GM19452 (cell line): Measurements from ENCODE around the gene KDM7A.

Source experiments
- ATAC-seq: cut with Tn5 transposase; IDR thresholded peaks from one replicate; pipeline ENCODE4 v1.9.1; 2021; ENCODE audit not compliant: unreplicated experiment

KDM7A gene

DNA sequence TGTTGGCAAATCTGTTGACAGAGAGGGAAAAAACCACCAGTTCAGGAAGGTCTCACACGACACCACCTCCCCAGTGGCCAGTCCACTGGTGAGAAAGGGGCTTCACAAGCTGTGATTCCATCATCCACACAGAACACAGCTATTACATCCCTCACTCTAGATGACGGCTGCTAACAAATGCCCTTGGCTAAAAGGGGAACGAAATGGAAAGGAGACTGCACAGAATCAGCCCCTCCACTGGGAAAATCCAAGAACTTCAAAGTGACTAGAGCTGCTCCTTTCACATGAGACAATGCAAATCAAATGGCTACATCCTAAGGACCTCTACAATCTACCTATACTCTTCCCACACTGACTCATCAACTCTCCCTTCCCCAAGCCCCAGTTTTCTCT lies 119.6 kb downstream of the KDM7A start:
- ATAC-seq, result no peak

DNA sequence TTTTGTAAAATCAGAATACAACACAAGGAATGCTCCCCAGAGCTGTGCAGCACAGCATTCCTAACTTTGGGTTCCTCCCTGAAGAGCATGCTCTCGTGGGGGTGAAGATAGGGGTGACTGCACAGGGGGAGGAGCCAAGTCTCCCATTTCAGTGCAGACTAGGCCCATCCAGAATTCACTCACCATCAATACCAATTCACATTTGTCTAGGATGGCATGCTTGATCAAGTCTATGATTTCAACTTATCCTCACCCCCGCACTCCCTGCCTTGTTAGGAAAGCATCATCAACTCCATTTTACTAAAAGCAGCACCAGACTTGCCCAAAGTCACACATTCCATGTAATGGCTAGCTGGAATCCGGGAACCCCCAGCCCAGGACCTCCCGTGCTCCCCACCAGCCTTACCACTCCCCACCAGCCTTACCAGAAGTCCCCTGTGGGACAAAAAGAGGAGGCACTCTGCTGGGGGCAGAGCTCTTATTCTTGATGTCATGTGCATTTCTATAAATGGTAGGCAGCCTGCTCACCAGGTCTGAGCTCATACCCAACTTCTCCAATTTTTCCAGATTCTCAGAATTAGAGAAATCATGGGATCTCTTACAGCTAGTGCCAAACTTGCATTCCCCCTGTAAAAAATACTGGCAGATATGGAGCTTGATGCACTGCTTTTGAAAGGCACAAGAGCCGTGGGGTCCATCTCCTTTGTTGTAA lies 120.2 kb downstream of the KDM7A start:
- no peak for ATAC-seq

GRCh38 chr7:140055833-140056232 lies 121.0 kb downstream of the KDM7A start:
- no peak for ATAC-seq

DNA sequence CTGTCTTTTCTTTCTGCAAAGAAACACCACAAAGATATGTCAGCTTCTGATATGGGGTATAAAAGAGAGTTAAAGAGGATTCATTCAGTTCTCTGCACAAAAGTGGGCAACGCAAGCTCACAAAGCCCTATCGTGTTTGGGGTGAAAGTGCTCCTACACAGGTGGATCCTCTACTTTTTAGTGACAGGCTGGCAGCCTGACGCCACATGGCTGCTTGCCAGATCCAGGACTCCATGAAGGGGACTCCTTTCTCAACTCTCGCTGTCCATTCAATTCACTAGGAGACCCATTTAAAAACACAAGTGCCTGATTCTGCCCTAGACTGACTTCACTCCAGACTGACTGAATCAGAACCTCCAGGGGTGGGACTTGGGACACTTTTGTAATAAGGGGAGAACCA lies 122.0 kb downstream of the KDM7A start:
- ATAC-seq, result no peak

- ATAC-seq, result peak; percentile 90
These were observed 122.8 kb downstream of the KDM7A start for GRCh38 chr7:140053812-140054539.

- ATAC-seq, result no peak
These were observed 125.0 kb downstream of the KDM7A start for GRCh38 chr7:140051820-140052219.

- no peak for ATAC-seq
These were observed 126.7 kb downstream of the KDM7A start for GRCh38 chr7:140050100-140050499.

- ATAC-seq, result no peak
These were observed 127.3 kb downstream of the KDM7A start for GRCh38 chr7:140049339-140050024.

GRCh38 chr7:140048989-140049338 lies 127.8 kb downstream of the KDM7A start:
- no peak for ATAC-seq

- ATAC-seq, result no peak
These were observed 128.6 kb downstream of the KDM7A start for GRCh38 chr7:140048138-140048537.

GRCh38 chr7:140047197-140047596 lies 129.6 kb downstream of the KDM7A start:
- no peak for ATAC-seq

DNA sequence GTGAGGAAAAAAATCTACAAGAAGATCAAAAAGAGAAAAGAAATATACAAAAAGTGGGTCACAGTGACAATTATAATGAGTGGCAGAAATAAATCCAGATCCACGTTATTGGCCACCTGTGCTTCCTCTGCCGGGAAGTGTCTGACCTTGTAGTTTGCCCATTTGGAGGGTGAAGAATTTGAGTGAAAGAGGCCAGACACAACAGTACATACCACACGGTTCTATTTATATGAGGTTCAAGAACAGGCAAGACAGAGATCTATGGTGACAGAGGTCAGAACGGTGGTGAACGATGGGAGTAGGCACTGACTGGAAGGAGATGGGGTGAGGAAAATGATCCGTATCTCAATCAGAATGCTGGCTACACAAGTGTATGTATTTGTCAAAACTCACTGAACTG lies 131.1 kb downstream of the KDM7A start:
- ATAC-seq, result no peak

GRCh38 chr7:140044251-140044650 lies 132.5 kb downstream of the KDM7A start:
- ATAC-seq, result no peak

- no peak for ATAC-seq
These were observed 134.5 kb downstream of the KDM7A start for GRCh38 chr7:140042386-140042670.

GRCh38 chr7:140041659-140042385 lies 135.0 kb downstream of the KDM7A start:
- ATAC-seq, result no peak

- ATAC-seq, result no peak
These were observed 136.9 kb downstream of the KDM7A start for GRCh38 chr7:140039896-140040295.

GRCh38 chr7:140039066-140039465 lies 137.7 kb downstream of the KDM7A start:
- ATAC-seq, result no peak

DNA sequence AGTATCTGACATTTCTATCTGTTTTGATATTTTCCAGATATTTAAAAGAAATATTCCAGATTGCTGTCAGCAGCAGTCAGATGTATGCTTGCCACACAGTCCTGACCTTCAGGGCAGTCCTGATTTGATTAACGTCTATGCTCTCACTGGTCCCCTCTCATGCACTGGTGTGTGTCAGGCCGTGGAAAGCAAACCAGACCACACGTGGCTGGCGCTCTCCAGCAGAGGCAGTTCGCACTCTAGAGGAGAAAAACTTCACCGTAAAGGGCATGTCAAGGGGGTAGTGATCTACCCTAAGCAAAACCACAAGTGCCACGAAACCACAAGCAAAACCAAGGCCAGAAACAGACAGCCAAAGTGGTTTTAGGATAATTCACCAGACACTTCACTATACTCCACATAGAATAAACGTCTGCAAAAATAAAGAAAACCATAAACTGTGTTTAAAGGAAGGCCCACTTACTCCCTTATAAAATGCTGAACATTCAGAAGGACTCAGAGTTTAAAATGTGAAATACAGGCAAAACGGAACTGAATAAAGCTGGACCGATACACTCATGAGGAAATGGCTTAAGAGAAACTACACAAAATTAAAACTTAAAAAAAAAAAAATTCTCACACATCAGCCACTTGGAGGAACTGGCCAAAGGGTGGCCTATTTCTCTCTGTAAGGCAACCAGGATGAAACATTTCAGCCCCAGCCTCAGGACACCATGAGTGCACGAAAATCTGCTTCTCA lies 140.4 kb downstream of the KDM7A start:
- ATAC-seq, result peak; percentile 71

GRCh38 chr7:140035400-140036223 lies 141.2 kb downstream of the KDM7A start:
- ATAC-seq, result no peak
